ENCODE measurements around the gene MEIS2.

MEIS2 gene

GRCh38 chr15:37096558-37097143 is 3.7 kb downstream of the MEIS2 start:
- DNase-seq = no peak

GRCh38 chr15:37095770-37096557 is 4.4 kb downstream of the MEIS2 start:
- DNase-seq = no peak

- no peak for DNase-seq
These were observed 5.2 kb downstream of the MEIS2 start for GRCh38 chr15:37094915-37095711.

GRCh38 chr15:37094333-37094914 is 5.9 kb downstream of the MEIS2 start:
- no peak for DNase-seq

GRCh38 chr15:37093480-37094332 is 6.6 kb downstream of the MEIS2 start:
- DNase-seq = no peak

- no peak for DNase-seq
These were observed 9.7 kb downstream of the MEIS2 start for GRCh38 chr15:37090543-37091175.

GRCh38 chr15:37088436-37088835 is 11.9 kb downstream of the MEIS2 start:
- no peak for DNase-seq

- no peak for DNase-seq
These were observed 13.2 kb downstream of the MEIS2 start for GRCh38 chr15:37087131-37087588.

- no peak for DNase-seq
These were observed 13.8 kb downstream of the MEIS2 start for GRCh38 chr15:37086521-37086920.

- DNase-seq = no peak
These were observed 14.2 kb downstream of the MEIS2 start for GRCh38 chr15:37086120-37086519.

- no peak for DNase-seq
These were observed 15.7 kb downstream of the MEIS2 start for GRCh38 chr15:37084602-37085001.

- no peak for DNase-seq
These were observed 16.7 kb downstream of the MEIS2 start for GRCh38 chr15:37083610-37084009.

GRCh38 chr15:37081983-37082382 is 18.4 kb downstream of the MEIS2 start:
- DNase-seq = no peak

- DNase-seq = no peak
These were observed 20.0 kb downstream of the MEIS2 start for GRCh38 chr15:37080261-37080921.

GRCh38 chr15:37079726-37080125 is 20.6 kb downstream of the MEIS2 start:
- no peak for DNase-seq

GRCh38 chr15:37078566-37078965 is 21.8 kb downstream of the MEIS2 start:
- DNase-seq = no peak

GRCh38 chr15:37077623-37078351 is 22.6 kb downstream of the MEIS2 start:
- no peak for DNase-seq

GRCh38 chr15:37076543-37076942 is 23.8 kb downstream of the MEIS2 start:
- DNase-seq = no peak

- DNase-seq = no peak
These were observed 24.6 kb downstream of the MEIS2 start for GRCh38 chr15:37075777-37076176.

GRCh38 chr15:37072181-37072580 is 28.2 kb downstream of the MEIS2 start:
- DNase-seq = no peak

GRCh38 chr15:37071134-37071533 is 29.2 kb downstream of the MEIS2 start:
- no peak for DNase-seq
